Activated T-helper 2 cell treated with anti-CD3 and anti-CD28 coated beads, Interferon-gamma antibody, Interleukin-2, Interleukin-4, amounts not matched to agents 10 μg/mL and 5 μg/mL and 100 μg/mL, durations not matched to agents 14 hours and 24 hours and 36 hours (primary cell): ENCODE results near the gene POFUT2. TPM values are rescaled to one million over a fixed set of nuclear protein-coding genes. Genes with fewer than 3 reads are reported as not detected.

ENCODE experiments used
- DNase-seq: peaks from one replicate; pipeline ENCODE4 v3.0.0; 2021; ENCODE audit warnings: low spot score
- H3K27ac Mint-ChIP-seq: one replicate; pipeline ENCODE4 v1.8.0; 2021; ENCODE audit warnings: mixed read lengths
- H3K27me3 Mint-ChIP-seq: one replicate; pipeline ENCODE4 v1.8.0; 2021; ENCODE audit warnings: low read depth, mixed read lengths
- H3K36me3 Mint-ChIP-seq: one replicate; pipeline ENCODE4 v1.8.0; 2021; ENCODE audit warnings: low read depth, mixed read lengths
- H3K4me1 Mint-ChIP-seq: one replicate; pipeline ENCODE4 v1.8.0; 2021; ENCODE audit warnings: low read depth, mixed read lengths
- H3K4me3 Mint-ChIP-seq: one replicate; pipeline ENCODE4 v1.8.0; 2021; ENCODE audit warnings: low read depth, mild to moderate bottlenecking, moderate library complexity, mixed read lengths
- H3K9me3 Mint-ChIP-seq: one replicate; pipeline ENCODE4 v1.8.0; 2021; ENCODE audit warnings: mixed read lengths
- intact Hi-C: fragments of 100-400 bp; cut with micrococcal nuclease; formaldehyde crosslinking; loops from one replicate; pipeline ENCODE4 v1.15.1; 2023
- total RNA-seq: library from RNA; stranded (reverse); gene quantifications from 2 replicates; pipeline ENCODE4 v1.2.3, GENCODE V29; 2022

The POFUT2 gene
- total RNA-seq, 1 donor from 2014 or later = 14.1 TPM

GRCh38 chr21:45276596-45276995 lies 11.1 kb downstream of the POFUT2 start:
- no peaks in the 10 kb centered on the region for H3K4me1 Mint-ChIP-seq
- H3K27ac Mint-ChIP-seq = no peak overlapping the region
- intact Hi-C loops = no loop called here
- no peaks in the 10 kb centered on the region for H3K9me3 Mint-ChIP-seq
- H3K36me3 Mint-ChIP-seq = peaks cover 15% of the 10 kb centered on the region
- no peak overlapping the region for H3K4me3 Mint-ChIP-seq
- H3K27me3 Mint-ChIP-seq = no peaks in the 10 kb centered on the region
- DNase-seq = no peak

GRCh38 chr21:45270306-45270821 lies 17.3 kb downstream of the POFUT2 start:
- Mint-ChIP-seq H3K27ac (no peak overlapping the region), H3K27me3 (no peaks in the 10 kb centered on the region), H3K4me1 (peaks cover 14% of the 10 kb centered on the region), H3K9me3 (no peaks in the 10 kb centered on the region), H3K4me3 (no peak overlapping the region), H3K36me3 (peaks cover 30% of the 10 kb centered on the region)
- DNase-seq = no peak
- intact Hi-C loops = no loop called here

- peaks cover 32% of the 10 kb centered on the region for H3K36me3 Mint-ChIP-seq
- H3K4me1 Mint-ChIP-seq = peaks cover 14% of the 10 kb centered on the region
- intact Hi-C loops = no loop called here
- no peak for DNase-seq
- H3K27ac Mint-ChIP-seq = no peak overlapping the region
- H3K27me3 Mint-ChIP-seq = no peaks in the 10 kb centered on the region
- H3K9me3 Mint-ChIP-seq = no peaks in the 10 kb centered on the region
- no peak overlapping the region for H3K4me3 Mint-ChIP-seq
These were observed 17.8 kb downstream of the POFUT2 start for GRCh38 chr21:45269861-45270260.

- no peak for DNase-seq
- H3K36me3 Mint-ChIP-seq = peaks cover 37% of the 10 kb centered on the region
- no peaks in the 10 kb centered on the region for H3K27me3 Mint-ChIP-seq
These were observed 20.3 kb downstream of the POFUT2 start for GRCh38 chr21:45267390-45267760.

GRCh38 chr21:45266518-45267389 lies 20.9 kb downstream of the POFUT2 start:
- intact Hi-C loops = no loop called here
- Mint-ChIP-seq H3K36me3 (peaks cover 37% of the 10 kb centered on the region), H3K4me1 (peaks cover 14% of the 10 kb centered on the region), H3K9me3 (no peaks in the 10 kb centered on the region), H3K27ac (no peak overlapping the region), H3K4me3 (no peak overlapping the region), H3K27me3 (no peaks in the 10 kb centered on the region)
- DNase-seq = peak; percentile 52

More at GRCh38 chr21:45267390-45267760, 20.3 kb downstream of the POFUT2 start:
- H3K27ac Mint-ChIP-seq = no peak overlapping the region
- no peaks in the 10 kb centered on the region for H3K9me3 Mint-ChIP-seq
- H3K4me3 Mint-ChIP-seq = no peak overlapping the region
- peaks cover 14% of the 10 kb centered on the region for H3K4me1 Mint-ChIP-seq
- intact Hi-C loops = no loop called here

GRCh38 chr21:45265721-45266517 lies 21.8 kb downstream of the POFUT2 start:
- H3K36me3 Mint-ChIP-seq = peaks cover 37% of the 10 kb centered on the region
- DNase-seq = peak; percentile 6
- no peak overlapping the region for H3K27ac Mint-ChIP-seq
- intact Hi-C loops = no loop called here
- H3K27me3 Mint-ChIP-seq = no peaks in the 10 kb centered on the region
- no peaks in the 10 kb centered on the region for H3K9me3 Mint-ChIP-seq
- no peak overlapping the region for H3K4me3 Mint-ChIP-seq
- peaks cover 14% of the 10 kb centered on the region for H3K4me1 Mint-ChIP-seq

GRCh38 chr21:45264912-45265515 lies 22.7 kb downstream of the POFUT2 start:
- H3K27ac Mint-ChIP-seq = no peak overlapping the region
- H3K4me3 Mint-ChIP-seq = no peak overlapping the region
- H3K9me3 Mint-ChIP-seq = no peaks in the 10 kb centered on the region
- peaks cover 14% of the 10 kb centered on the region for H3K4me1 Mint-ChIP-seq
- no peak for DNase-seq
- H3K27me3 Mint-ChIP-seq = no peaks in the 10 kb centered on the region
- H3K36me3 Mint-ChIP-seq = peaks cover 37% of the 10 kb centered on the region
- intact Hi-C loops = no loop called here

- no peaks in the 10 kb centered on the region for H3K27me3 Mint-ChIP-seq
- peaks cover 30% of the 10 kb centered on the region for H3K36me3 Mint-ChIP-seq
- H3K9me3 Mint-ChIP-seq = no peaks in the 10 kb centered on the region
- H3K4me1 Mint-ChIP-seq = peaks cover 14% of the 10 kb centered on the region
- no peak overlapping the region for H3K4me3 Mint-ChIP-seq
- no peak overlapping the region for H3K27ac Mint-ChIP-seq
- intact Hi-C loops = no loop called here
- no peak for DNase-seq
These were observed 23.4 kb downstream of the POFUT2 start for GRCh38 chr21:45264146-45264911.

GRCh38 chr21:45263534-45263933 lies 24.2 kb downstream of the POFUT2 start:
- peaks cover 14% of the 10 kb centered on the region for H3K4me1 Mint-ChIP-seq
- H3K36me3 Mint-ChIP-seq = peaks cover 30% of the 10 kb centered on the region
- H3K27me3 Mint-ChIP-seq = no peaks in the 10 kb centered on the region
- H3K27ac Mint-ChIP-seq = no peak overlapping the region
- intact Hi-C loops = no loop called here
- no peaks in the 10 kb centered on the region for H3K9me3 Mint-ChIP-seq
- no peak overlapping the region for H3K4me3 Mint-ChIP-seq
- DNase-seq = no peak

GRCh38 chr21:45262616-45263015 lies 25.1 kb downstream of the POFUT2 start:
- Mint-ChIP-seq H3K4me1 (peaks cover 14% of the 10 kb centered on the region), H3K4me3 (no peak overlapping the region), H3K27me3 (no peaks in the 10 kb centered on the region), H3K9me3 (no peaks in the 10 kb centered on the region), H3K36me3 (peaks cover 26% of the 10 kb centered on the region), H3K27ac (no peak overlapping the region)
- DNase-seq = no peak
- intact Hi-C loops = no loop called here

GRCh38 chr21:45262041-45262581 lies 25.6 kb downstream of the POFUT2 start:
- Mint-ChIP-seq H3K36me3 (peaks cover 21% of the 10 kb centered on the region), H3K27ac (no peak overlapping the region), H3K9me3 (no peaks in the 10 kb centered on the region), H3K4me3 (no peak overlapping the region), H3K27me3 (no peaks in the 10 kb centered on the region), H3K4me1 (peaks cover 12% of the 10 kb centered on the region)
- intact Hi-C loops = no loop called here
- no peak for DNase-seq

GRCh38 chr21:45261093-45261492 lies 26.6 kb downstream of the POFUT2 start:
- peaks cover 12% of the 10 kb centered on the region for H3K36me3 Mint-ChIP-seq
- no peak for DNase-seq
- H3K27me3 Mint-ChIP-seq = no peaks in the 10 kb centered on the region
- intact Hi-C loops = no loop called here
- H3K4me3 Mint-ChIP-seq = no peak overlapping the region
- H3K9me3 Mint-ChIP-seq = no peaks in the 10 kb centered on the region
- H3K4me1 Mint-ChIP-seq = peaks cover 9% of the 10 kb centered on the region
- no peak overlapping the region for H3K27ac Mint-ChIP-seq
